ENCODE measurements around the gene ZBTB4. TPM values are rescaled to one million over a fixed set of nuclear protein-coding genes. Genes with fewer than 3 reads are reported as not detected.

The ZBTB4 gene
- total RNA-seq, 4 donors from 2014 or later, result 15.1 to 27.3 (median 24.5) TPM

DNA sequence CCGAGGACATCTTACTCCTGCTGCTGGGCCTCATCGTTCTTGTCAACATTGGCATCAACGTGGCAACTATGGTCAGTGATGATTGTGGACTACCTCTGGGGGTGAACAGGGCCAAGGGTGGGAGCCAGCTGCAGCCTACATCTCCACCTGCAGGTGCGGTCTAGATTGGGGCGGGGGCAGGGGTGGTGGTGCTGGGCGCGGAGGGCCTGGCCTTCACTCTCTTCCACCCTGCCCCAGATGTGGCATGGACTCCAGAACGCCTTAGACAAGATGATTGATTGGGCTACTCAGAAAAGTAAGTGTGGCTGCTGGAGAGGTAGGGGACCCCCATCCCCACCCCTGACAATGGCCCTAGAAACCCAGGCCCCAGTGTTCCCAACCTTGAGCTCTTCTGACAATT is 53.7 kb downstream of the ZBTB4 start:
- Histone ChIP-seq H3K36me3 (no peaks in the 10 kb centered on the region), H3K27me3 (no peaks in the 10 kb centered on the region), H3K4me1 (no peaks in the 10 kb centered on the region), H3K27ac (no peak overlapping the region), H3K4me3 (no peak overlapping the region), H3K9me3 (no peaks in the 10 kb centered on the region)
- no peak for DNase-seq
- TF ChIP-seq, protein P1, sequence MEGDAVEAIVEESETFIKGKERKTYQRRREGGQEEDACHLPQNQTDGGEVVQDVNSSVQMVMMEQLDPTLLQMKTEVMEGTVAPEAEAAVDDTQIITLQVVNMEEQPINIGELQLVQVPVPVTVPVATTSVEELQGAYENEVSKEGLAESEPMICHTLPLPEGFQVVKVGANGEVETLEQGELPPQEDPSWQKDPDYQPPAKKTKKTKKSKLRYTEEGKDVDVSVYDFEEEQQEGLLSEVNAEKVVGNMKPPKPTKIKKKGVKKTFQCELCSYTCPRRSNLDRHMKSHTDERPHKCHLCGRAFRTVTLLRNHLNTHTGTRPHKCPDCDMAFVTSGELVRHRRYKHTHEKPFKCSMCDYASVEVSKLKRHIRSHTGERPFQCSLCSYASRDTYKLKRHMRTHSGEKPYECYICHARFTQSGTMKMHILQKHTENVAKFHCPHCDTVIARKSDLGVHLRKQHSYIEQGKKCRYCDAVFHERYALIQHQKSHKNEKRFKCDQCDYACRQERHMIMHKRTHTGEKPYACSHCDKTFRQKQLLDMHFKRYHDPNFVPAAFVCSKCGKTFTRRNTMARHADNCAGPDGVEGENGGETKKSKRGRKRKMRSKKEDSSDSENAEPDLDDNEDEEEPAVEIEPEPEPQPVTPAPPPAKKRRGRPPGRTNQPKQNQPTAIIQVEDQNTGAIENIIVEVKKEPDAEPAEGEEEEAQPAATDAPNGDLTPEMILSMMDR (IDR thresholded peaks at IDR 0.05), result no peak
- TF ChIP-seq POLR2A (IDR thresholded peaks at IDR 0.05), result no peak

DNA sequence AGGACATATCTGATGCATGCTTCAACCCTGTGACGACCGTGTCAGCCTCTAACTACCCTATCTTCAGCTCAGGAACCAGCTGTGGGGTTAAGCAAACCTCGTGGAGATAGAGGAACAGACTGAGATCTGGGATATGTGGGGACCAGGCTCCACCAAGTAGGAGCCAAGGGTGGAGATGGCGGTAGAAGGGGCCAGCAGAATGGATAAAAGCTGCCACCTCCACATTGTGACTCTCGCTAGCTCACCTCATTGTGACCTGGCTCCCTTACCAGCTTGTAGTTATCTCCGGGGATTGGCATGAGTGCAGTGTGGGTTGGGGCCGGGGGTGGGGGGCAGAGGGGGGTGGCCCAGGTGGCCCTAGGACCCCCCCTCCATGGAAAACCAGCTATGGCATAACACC is 54.1 kb downstream of the ZBTB4 start, which contains the start of gene SPEM2:
TSS of gene SPEM2 (plus strand) at position 301 of the 400 bp plus-strand sequence. CDS start at position 374, 73 bp downstream.
- H3K9me3 ChIP-seq, result no peaks in the 10 kb centered on the region
- no peaks in the 10 kb centered on the region for H3K27me3 ChIP-seq
- TF ChIP-seq, protein P1 (IDR thresholded peaks at IDR 0.05), result no peak
- TF ChIP-seq POLR2A (IDR thresholded peaks at IDR 0.05), result no peak
- DNase-seq, result no peak
- no peak within 1 kb of the TSS for H3K4me3 ChIP-seq
- no peaks in the 10 kb centered on the region for H3K36me3 ChIP-seq
- H3K27ac ChIP-seq, result no peak within 1 kb of the TSS
- no peaks in the 10 kb centered on the region for H3K4me1 ChIP-seq

DNA sequence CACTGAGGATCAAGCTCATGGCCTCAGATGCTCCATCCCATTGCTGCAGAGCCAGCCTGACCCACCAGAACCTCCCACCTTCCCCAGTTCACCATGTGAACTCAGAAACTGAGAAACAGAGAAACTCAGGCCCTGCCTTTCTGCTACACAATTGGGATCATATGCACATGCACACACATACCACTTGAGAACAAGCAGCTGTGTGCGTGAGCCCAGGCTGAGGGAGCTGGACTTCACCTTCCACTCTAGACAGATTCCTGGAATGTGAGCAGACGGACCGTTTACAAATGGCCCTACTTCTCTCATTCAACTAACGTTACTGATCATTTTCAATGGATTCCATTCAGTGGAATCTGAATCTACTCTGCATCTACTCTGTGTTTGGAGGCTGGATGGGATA is 55.8 kb downstream of the ZBTB4 start:
- Histone ChIP-seq H3K9me3 (no peaks in the 10 kb centered on the region), H3K27ac (no peak overlapping the region), H3K4me3 (no peak overlapping the region), H3K36me3 (no peaks in the 10 kb centered on the region), H3K27me3 (no peaks in the 10 kb centered on the region), H3K4me1 (no peaks in the 10 kb centered on the region)
- DNase-seq, result no peak
- TF ChIP-seq, protein P1 (IDR thresholded peaks at IDR 0.05), result no peak
- TF ChIP-seq POLR2A (IDR thresholded peaks at IDR 0.05), result no peak

DNA sequence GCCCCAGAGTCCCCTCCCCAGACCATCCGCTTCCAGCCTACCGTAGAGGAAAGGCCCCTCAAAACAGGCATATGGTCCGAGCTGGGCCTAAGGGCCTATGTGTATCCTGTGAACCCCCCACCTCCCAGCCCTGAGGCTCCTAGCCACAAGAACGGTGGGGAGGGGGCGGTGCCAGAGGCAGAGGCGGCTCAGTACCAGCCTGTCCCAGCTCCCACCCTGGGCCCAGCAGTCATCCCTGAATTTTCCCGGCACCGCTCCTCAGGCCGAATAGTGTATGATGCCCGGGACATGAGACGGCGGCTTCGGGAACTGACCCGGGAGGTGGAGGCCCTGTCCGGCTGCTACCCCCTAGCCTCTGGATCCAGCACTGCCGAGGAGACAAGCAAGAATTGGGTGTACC is 58.2 kb downstream of the ZBTB4 start:
- H3K4me1 ChIP-seq, result no peaks in the 10 kb centered on the region
- no peaks in the 10 kb centered on the region for H3K27me3 ChIP-seq
- no peaks in the 10 kb centered on the region for H3K9me3 ChIP-seq
- H3K4me3 ChIP-seq, result no peak overlapping the region
- no peak overlapping the region for H3K27ac ChIP-seq
- TF ChIP-seq POLR2A (IDR thresholded peaks at IDR 0.05), result no peak
- TF ChIP-seq, protein P1 (IDR thresholded peaks at IDR 0.05), result no peak
- H3K36me3 ChIP-seq, result no peaks in the 10 kb centered on the region
- DNase-seq, result no peak

DNA sequence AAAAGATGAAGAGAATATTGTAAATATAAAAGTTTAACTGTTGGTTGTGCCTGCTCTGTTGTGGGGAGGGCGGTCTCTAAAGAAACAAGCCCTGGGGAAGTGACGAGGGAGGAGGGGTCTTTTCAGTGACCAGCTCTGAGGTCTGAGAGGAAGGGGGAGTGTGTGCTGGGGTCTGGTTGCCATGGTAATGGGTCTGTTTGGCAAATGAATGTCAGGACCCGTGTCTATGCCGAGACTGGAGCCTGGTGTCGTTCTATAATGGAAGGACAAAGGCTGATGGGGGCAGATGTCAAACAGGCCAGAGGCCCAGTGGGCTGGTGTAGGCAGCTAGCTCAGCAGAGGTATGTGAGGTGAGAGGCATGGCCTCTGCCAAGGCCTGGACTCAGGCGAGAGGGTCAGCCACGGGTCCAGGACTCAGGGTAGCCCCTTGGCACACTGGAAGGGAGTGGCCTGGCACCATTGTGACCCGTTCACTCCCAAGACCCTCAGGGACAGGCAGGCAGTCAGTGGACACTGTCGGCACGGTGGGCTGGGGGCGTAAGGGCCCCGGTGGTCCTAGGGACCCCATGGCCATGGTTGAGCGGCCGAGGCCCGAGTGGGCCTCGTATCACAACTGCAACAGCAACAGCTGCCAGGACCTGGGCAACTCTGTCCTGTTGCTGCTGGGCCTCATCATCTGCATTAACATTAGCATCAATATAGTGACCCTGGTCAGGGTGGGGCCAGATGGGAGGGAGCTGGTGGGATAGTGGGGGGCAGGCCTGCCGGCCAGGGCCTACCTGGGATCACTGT is 59.4 kb downstream of the ZBTB4 start, which contains the start of gene SPEM1:
TSS of gene SPEM1 (plus strand) at position 506 of the 792 bp plus-strand sequence. CDS start at position 567, 61 bp downstream.
- Histone ChIP-seq H3K9me3 (no peaks in the 10 kb centered on the region), H3K27ac (no peak within 1 kb of the TSS), H3K27me3 (no peaks in the 10 kb centered on the region), H3K4me3 (no peak within 1 kb of the TSS), H3K36me3 (no peaks in the 10 kb centered on the region), H3K4me1 (no peaks in the 10 kb centered on the region)
- no peak for TF ChIP-seq POLR2A (IDR thresholded peaks at IDR 0.05)
- TF ChIP-seq, protein P1 (IDR thresholded peaks at IDR 0.05), result no peak
- no peak for DNase-seq
